IMR-90 (cell line): ENCODE measurements around the gene PAM. TPM values are rescaled to one million over a fixed set of nuclear protein-coding genes. Genes with fewer than 3 reads are reported as not detected.

Experiments used
- ATAC-seq: fragments of 200-7000 bp; cut with Tn5 transposase; 2 replicates; pipeline ENCODE4 v1.9.1; 2020; ENCODE audit warnings: low read depth, mild to moderate bottlenecking, moderate library complexity
- BruUV-seq: library from RNA; stranded (reverse); fragments of 400-500 nt; replicated peaks from 2 replicates; lab custom pipeline; 2021; lab: Mats Ljungman, UMichigan
- CTCF ChIA-PET: fragments of 300-600 bp; formaldehyde crosslinking; extraction: SDS; loops from one replicate; lab custom pipeline; 2021; ENCODE audit warnings: antibody characterized with exemption; lab: Yijun Ruan, JAX
- POLR2A ChIA-PET: fragments of 300-600 bp; sonication (Branson Sonifier 250); formaldehyde crosslinking; loops from one replicate; lab custom pipeline; 2022; ENCODE audit warnings: antibody characterized with exemption; ENCODE audit not compliant: unreplicated experiment; lab: Charles Lee
- DNase-seq: peaks from one replicate; pipeline ENCODE4 v3.0.0; 2013
- H2AFZ ChIP-seq: replicated peaks from 2 replicates; pipeline ENCODE3; 2013; ENCODE audit warnings: low read length, mild to moderate bottlenecking; ENCODE audit not compliant: poor library complexity
- H2AK5ac ChIP-seq: 2 replicates; pipeline ENCODE4 v1.6.1; 2013; ENCODE audit warnings: low read depth, low read length, inconsistent platforms
- H2AK9ac ChIP-seq: replicated peaks from 2 replicates; pipeline ENCODE3; 2013; ENCODE audit warnings: mild to moderate bottlenecking, low read depth, low read length, moderate library complexity; ENCODE audit not compliant: poor library complexity
- H2BK120ac ChIP-seq: 2 replicates; pipeline ENCODE4 v1.6.1; 2013; ENCODE audit warnings: low read depth, low read length, inconsistent platforms
- H2BK15ac ChIP-seq: 3 replicates; pipeline ENCODE4 v1.6.1; 2013; ENCODE audit warnings: low read depth, low read length, inconsistent platforms
- H2BK20ac ChIP-seq: 2 replicates; pipeline ENCODE4 v1.6.1; 2013; ENCODE audit warnings: low read depth, mild to moderate bottlenecking, inconsistent platforms, low read length, moderate library complexity
- H2BK5ac ChIP-seq: 2 replicates; pipeline ENCODE4 v1.6.1; 2013; ENCODE audit warnings: mild to moderate bottlenecking, low read depth, low read length, inconsistent platforms; ENCODE audit not compliant: poor library complexity, severe bottlenecking
- H3K14ac ChIP-seq: replicated peaks from 2 replicates; pipeline ENCODE4 v1.6.1; 2013; ENCODE audit warnings: low read depth, low read length, inconsistent platforms
- H3K18ac ChIP-seq: 2 replicates; pipeline ENCODE4 v1.6.1; 2013; ENCODE audit warnings: low read depth, low read length, control low read depth
- H3K23ac ChIP-seq: 2 replicates; pipeline ENCODE4 v1.6.1; 2013; ENCODE audit warnings: low read depth, low read length, inconsistent platforms
- H3K27ac ChIP-seq: 2 replicates; pipeline ENCODE4 v1.5.1; 2013; ENCODE audit warnings: mild to moderate bottlenecking, control low read depth, low read length; ENCODE audit not compliant: insufficient read depth
- H3K27me3 ChIP-seq: 2 replicates; pipeline ENCODE4 v1.6.1; 2013; ENCODE audit warnings: low read length; ENCODE audit not compliant: control insufficient read depth, insufficient read depth
- H3K36me3 ChIP-seq: 2 replicates; pipeline ENCODE4 v1.6.1; 2013; ENCODE audit warnings: low read length, mixed read lengths; ENCODE audit not compliant: control insufficient read depth, insufficient read depth
- H3K4ac ChIP-seq: 2 replicates; pipeline ENCODE4 v1.6.1; 2013; ENCODE audit warnings: low read depth, low read length, inconsistent platforms
- H3K4me1 ChIP-seq: 2 replicates; pipeline ENCODE4 v1.6.1; 2013; ENCODE audit warnings: low read length, mixed read lengths; ENCODE audit not compliant: control insufficient read depth, insufficient read depth
- H3K4me2 ChIP-seq: 2 replicates; pipeline ENCODE4 v1.6.1; 2013; ENCODE audit warnings: low read depth, mild to moderate bottlenecking, control low read depth, low read length, moderate library complexity
- H3K4me3 ChIP-seq: 2 replicates; pipeline ENCODE4 v1.5.1; 2013; ENCODE audit warnings: low read depth, mild to moderate bottlenecking, control low read depth, low read length, moderate library complexity; ENCODE audit not compliant: insufficient read depth
- H3K56ac ChIP-seq: 2 replicates; pipeline ENCODE4 v1.6.1; 2013; ENCODE audit warnings: low read length, inconsistent platforms; ENCODE audit not compliant: insufficient read depth; ENCODE audit errors: extremely low read depth
- H3K79me1 ChIP-seq, 2 experiments: 2 replicates each; pipeline ENCODE4 v1.6.1; 2013; ENCODE audit warnings: low read length in 2 of 2, inconsistent platforms in 1 of 2, low read depth in 1 of 2
- H3K9ac ChIP-seq: 2 replicates; pipeline ENCODE4 v1.6.1; 2013; ENCODE audit warnings: low read depth, low read length, control low read depth
- H3K9me1 ChIP-seq: 2 replicates; pipeline ENCODE4 v1.6.1; 2013; ENCODE audit warnings: low read length, inconsistent platforms; ENCODE audit not compliant: insufficient read depth
- H3K9me3 ChIP-seq: 2 replicates; pipeline ENCODE4 v1.6.1; 2013; ENCODE audit warnings: low read length; ENCODE audit not compliant: control insufficient read depth, insufficient read depth
- H4K20me1 ChIP-seq: 2 replicates; pipeline ENCODE4 v1.6.1; 2013; ENCODE audit warnings: low read length, inconsistent platforms; ENCODE audit not compliant: insufficient read depth
- H4K5ac ChIP-seq: 2 replicates; pipeline ENCODE4 v1.6.1; 2013; ENCODE audit warnings: mild to moderate bottlenecking, low read depth, low read length, control low read depth
- H4K8ac ChIP-seq, 2 experiments: 2 replicates each; pipeline ENCODE4 v1.6.1; 2013; ENCODE audit warnings: low read depth in 2 of 2, low read length in 2 of 2, control low read depth in 1 of 2, inconsistent platforms in 1 of 2
- H4K91ac ChIP-seq: 2 replicates; pipeline ENCODE4 v1.6.1; 2013; ENCODE audit warnings: low read depth, low read length, inconsistent platforms; ENCODE audit not compliant: insufficient read depth
- BHLHE40 ChIP-seq: fragments of 150-350 bp; IDR thresholded peaks from 2 replicates; pipeline ENCODE4 v1.6.1; 2016; ENCODE audit warnings: mild to moderate bottlenecking, low read depth, low read length
- CHD1 ChIP-seq: IDR thresholded peaks from 2 replicates; pipeline ENCODE4 v1.6.1; 2012; ENCODE audit warnings: low read depth, low read length, improper control_type of control experiment
- CTCF ChIP-seq: conservative IDR thresholded peaks from 2 replicates; pipeline ENCODE4 v1.5.1; 2012; ENCODE audit warnings: mild to moderate bottlenecking, low read depth, low read length, improper control_type of control experiment
- NFE2L2 ChIP-seq: fragments of 150-350 bp; IDR thresholded peaks from 2 replicates; pipeline ENCODE4 v1.6.1; 2016; ENCODE audit warnings: low read depth, mild to moderate bottlenecking, low read length
- RCOR1 ChIP-seq: IDR thresholded peaks from 2 replicates; pipeline ENCODE4 v1.6.1; 2012; ENCODE audit warnings: mild to moderate bottlenecking, low read length, improper control_type of control experiment; ENCODE audit not compliant: insufficient replicate concordance
- WGBS, 2 experiments: methylation state at CpG; one replicate each; pipeline versions ENCODE4 v1.1.5 to v1.1.7; 2013; ENCODE audit warnings: missing lambda C conversion rate in 2 of 2; ENCODE audit not compliant: insufficient read length in 1 of 2; ENCODE audit errors: extremely low coverage in 2 of 2; 5-methylcytosine and 5-hydroxymethylcytosine counted together
- dilution Hi-C: fragments of 300-500 bp; cut with HindIII; formaldehyde crosslinking; loops from one replicate; pipeline ENCODE4 v1.14.3; 2018; ENCODE audit warnings: low sequenced_read_pairs; ENCODE audit not compliant: unreplicated experiment
- in situ Hi-C: fragments of 300-500 bp; cut with MboI; formaldehyde crosslinking; loops from 3 replicates; pipeline ENCODE4 v1.14.3; 2019; ENCODE audit warnings: low sequenced_read_pairs, inconsistent platforms, mixed read lengths
- intact Hi-C: fragments of 100-400 bp; cut with micrococcal nuclease; formaldehyde crosslinking; loops from 2 replicates; pipeline ENCODE4 v1.10.0; 2022
- polyA plus RNA-seq, 3 experiments: library from polyadenylated mRNA; depleted of rRNA; stranded (reverse); fragments of >200 nt; gene quantifications; 2 replicates each; pipeline ENCODE4 v1.2.3, GENCODE V29; 2012; ENCODE audit warnings: low replicate concordance in 1 of 3
- total RNA-seq: library from RNA; depleted of rRNA; stranded (reverse); fragments of >200 nt; gene quantifications from 2 replicates; pipeline ENCODE4 v1.2.3, GENCODE V29; 2012
- TF ChIP-seq, protein P1 (sequence below): fragments of 150-350 bp; IDR thresholded peaks from 2 replicates; pipeline ENCODE4 v1.6.1; 2016; ENCODE audit warnings: low read depth, mild to moderate bottlenecking, low read length, moderate library complexity, borderline replicate concordance

PAM gene
- total and polyA plus RNA-seq, 2 of the 4 experiments (the other 2 are of a cell fraction) = 115 to 179 TPM

GRCh38 chr5:102794677-102795331, 39.7 kb downstream of the PAM start:
- Histone ChIP-seq H3K23ac (no peak overlapping the region), H3K18ac (no peak overlapping the region), H3K56ac (no peak overlapping the region), H3K79me1 (peaks cover 23 to 36% of the 10 kb centered on the region in 2 experiments), H3K27ac (no peak overlapping the region), H2AFZ (no peak overlapping the region), H3K4me3 (no peak overlapping the region), H2BK120ac (no peak overlapping the region), H2BK20ac (no peak overlapping the region), H4K5ac (no peak overlapping the region), H3K4me1 (peaks cover 2% of the 10 kb centered on the region), H3K27me3 (no peaks in the 10 kb centered on the region), H2AK9ac (no peak overlapping the region), H4K91ac (no peak overlapping the region), H3K36me3 (no peaks in the 10 kb centered on the region), H2BK5ac (no peak overlapping the region), H2BK15ac (no peak overlapping the region), H4K20me1 (peaks cover 16% of the 10 kb centered on the region), H3K4me2 (no peak overlapping the region; the same call in 1 of the 2 replicates), H3K9ac (no peak overlapping the region), H3K4ac (no peak overlapping the region), H2AK5ac (no peak overlapping the region), H4K8ac (no peak overlapping the region; a peak in 1 of 4 replicates), H3K9me3 (no peaks in the 10 kb centered on the region), H3K9me1 (peaks cover 2% of the 10 kb centered on the region; the same call in 1 of the 2 replicates), H3K14ac (0 out of 2 replicates have a peak overlapping the region, but pooled peaks have one; percentile 36)
- TF ChIP-seq CTCF = no peak
- TF ChIP-seq BHLHE40 = no peak
- TF ChIP-seq NFE2L2 = no peak
- TF ChIP-seq RCOR1 = no peak
- TF ChIP-seq, protein P1, sequence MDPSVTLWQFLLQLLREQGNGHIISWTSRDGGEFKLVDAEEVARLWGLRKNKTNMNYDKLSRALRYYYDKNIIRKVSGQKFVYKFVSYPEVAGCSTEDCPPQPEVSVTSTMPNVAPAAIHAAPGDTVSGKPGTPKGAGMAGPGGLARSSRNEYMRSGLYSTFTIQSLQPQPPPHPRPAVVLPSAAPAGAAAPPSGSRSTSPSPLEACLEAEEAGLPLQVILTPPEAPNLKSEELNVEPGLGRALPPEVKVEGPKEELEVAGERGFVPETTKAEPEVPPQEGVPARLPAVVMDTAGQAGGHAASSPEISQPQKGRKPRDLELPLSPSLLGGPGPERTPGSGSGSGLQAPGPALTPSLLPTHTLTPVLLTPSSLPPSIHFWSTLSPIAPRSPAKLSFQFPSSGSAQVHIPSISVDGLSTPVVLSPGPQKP = no peak
- TF ChIP-seq CHD1 = no peak
- CTCF ChIA-PET = no interaction called here
- in situ Hi-C loops (no loop called here), intact Hi-C loops (loop anchor here (5.0 kb wide), 1 partner anchor 213 kb away; no protein-coding TSS in a partner anchor), dilution Hi-C loops (no loop called here)
- no CpG with 5 or more reads among the region's 3 CpGs for WGBS, 2 experiments
- no peak for DNase-seq
- POLR2A ChIA-PET = no interaction called here
- BruUV-seq = no TSS peak
- no peak for ATAC-seq
